ENCODE data around the gene SPRY2. TPM values are rescaled to one million over a fixed set of nuclear protein-coding genes. Genes with fewer than 3 reads are reported as not detected.

Gene SPRY2
- total and polyA plus RNA-seq, 2 donors (not counting 3 experiments of a cell fraction or from before 2014, with no cell fraction given) = 26.2 to 52.3 TPM

- H3K4me2 ChIP-seq (ENCODE audit: insufficient read depth, low read length) = no peak overlapping the region
- intact Hi-C loops (cut with micrococcal nuclease) (no loop called here), dilution Hi-C loops (cut with MboI; ENCODE audit: extremely low pct_ligation_motif_present, low sequenced_read_pairs) (no loop called here)
- H3K4me1 ChIP-seq (ENCODE audit: control insufficient read depth, extremely low read depth, insufficient read depth, low read length) = no peaks in the 10 kb centered on the region
- H4K20me1 ChIP-seq (replicated peaks; ENCODE audit: control insufficient read depth, extremely low read depth, insufficient read depth, low read length) = no peaks in the 10 kb centered on the region
- no peak overlapping the region for H3K4me3 ChIP-seq (replicated peaks in 1 of 3; ENCODE audit: insufficient read depth in 1 of 3, low read depth in 1 of 3, low read length in 3 of 3)
- H3K9ac ChIP-seq (replicated peaks; ENCODE audit: extremely low read depth, insufficient read depth, low read length) = no peak overlapping the region
- no peaks in the 10 kb centered on the region for H3K9me1 ChIP-seq (replicated peaks; ENCODE audit: control insufficient read depth, extremely low read depth, insufficient read depth, low read length)
- CTCF ChIA-PET = interaction anchor here (1.3 kb wide), 1 partner anchor 31 kb away, joined by 3 read pairs; no protein-coding TSS in a partner anchor
- H3K36me3 ChIP-seq (ENCODE audit: control insufficient read depth in 2 of 2, extremely low read depth in 1 of 2, insufficient read depth in 2 of 2, low read length in 2 of 2) = no peaks in the 10 kb centered on the region
- POLR2A ChIA-PET = no interaction called here
- no peaks in the 10 kb centered on the region for H3K79me2 ChIP-seq (ENCODE audit: control insufficient read depth, insufficient read depth, low read length)
- BruUV-seq (replicated peaks) = no TSS peak
- no peak overlapping the region for H3K27ac ChIP-seq (ENCODE audit: insufficient read depth, low read depth, low read length)
- no peak for DNase-seq (ENCODE audit: low read depth, low spot score)
- H2AFZ ChIP-seq (ENCODE audit: low read depth, low read length) = no peak overlapping the region
- TF ChIP-seq MYC (IDR thresholded peaks at IDR 0.05; ENCODE audit: low read depth, low read length) = no peak
- TF ChIP-seq FOS (IDR thresholded peaks at IDR 0.05; ENCODE audit: borderline replicate concordance, insufficient read depth, low read length) = no peak
- TF ChIP-seq CTCF (IDR thresholded peaks at IDR 0.05; ENCODE audit: extremely low read depth in 1 of 2, insufficient read depth in 1 of 2, low read depth in 1 of 2, low read length in 2 of 2) = no peak
- TF ChIP-seq GATA2 (IDR thresholded peaks at IDR 0.05; ENCODE audit: insufficient read depth, insufficient read length, low read depth, low read length) = no peak
- no peak for TF ChIP-seq POLR2A (IDR thresholded peaks at IDR 0.05; ENCODE audit: low read depth, low read length)
- no peak for TF ChIP-seq EZH2 (IDR thresholded peaks at IDR 0.05; ENCODE audit: borderline replicate concordance, low read depth, low read length, severe bottlenecking)
- no peaks in the 10 kb centered on the region for H3K27me3 ChIP-seq (ENCODE audit: control insufficient read depth in 2 of 2, insufficient read depth in 2 of 2, low read length in 2 of 2)
- no peaks in the 10 kb centered on the region for H3K9me3 ChIP-seq (replicated peaks; ENCODE audit: control insufficient read depth, insufficient read depth, low read length)
- FAIRE-seq = no peak
Measured at GRCh38 chr13:80374444-80374843, 33.5 kb upstream of the SPRY2 start.
